ENCODE data around the gene NT5C2.
"Not testable (repeated sequence)": the region's sequence is repeated elsewhere in the genome, so short reads cannot be mapped to it uniquely, and the experiment has no call there.

The NT5C2 gene

DNA sequence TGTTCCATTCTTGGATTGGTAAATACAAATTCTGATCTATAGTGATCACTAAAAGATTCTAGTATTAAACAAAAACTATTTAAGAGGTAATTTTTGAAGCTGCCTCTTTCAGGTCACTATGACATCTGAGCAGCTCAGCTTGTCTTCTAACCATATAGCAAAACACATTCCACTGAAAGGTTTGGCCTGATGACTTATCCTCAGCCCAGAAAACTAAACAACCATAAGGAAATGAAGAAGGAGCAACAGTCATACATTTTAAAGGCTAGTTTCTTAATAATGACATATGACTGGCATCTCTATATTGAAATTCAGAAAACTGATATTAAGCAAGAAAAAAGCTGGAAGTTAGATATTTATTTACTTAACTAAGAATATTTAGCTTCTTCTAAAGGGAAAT, 24.6 kb downstream of the NT5C2 start:
- no peak overlapping the region for H3K4me3 ChIP-seq (ENCODE audit: low read depth, low read length)
- TF ChIP-seq, protein P1, sequence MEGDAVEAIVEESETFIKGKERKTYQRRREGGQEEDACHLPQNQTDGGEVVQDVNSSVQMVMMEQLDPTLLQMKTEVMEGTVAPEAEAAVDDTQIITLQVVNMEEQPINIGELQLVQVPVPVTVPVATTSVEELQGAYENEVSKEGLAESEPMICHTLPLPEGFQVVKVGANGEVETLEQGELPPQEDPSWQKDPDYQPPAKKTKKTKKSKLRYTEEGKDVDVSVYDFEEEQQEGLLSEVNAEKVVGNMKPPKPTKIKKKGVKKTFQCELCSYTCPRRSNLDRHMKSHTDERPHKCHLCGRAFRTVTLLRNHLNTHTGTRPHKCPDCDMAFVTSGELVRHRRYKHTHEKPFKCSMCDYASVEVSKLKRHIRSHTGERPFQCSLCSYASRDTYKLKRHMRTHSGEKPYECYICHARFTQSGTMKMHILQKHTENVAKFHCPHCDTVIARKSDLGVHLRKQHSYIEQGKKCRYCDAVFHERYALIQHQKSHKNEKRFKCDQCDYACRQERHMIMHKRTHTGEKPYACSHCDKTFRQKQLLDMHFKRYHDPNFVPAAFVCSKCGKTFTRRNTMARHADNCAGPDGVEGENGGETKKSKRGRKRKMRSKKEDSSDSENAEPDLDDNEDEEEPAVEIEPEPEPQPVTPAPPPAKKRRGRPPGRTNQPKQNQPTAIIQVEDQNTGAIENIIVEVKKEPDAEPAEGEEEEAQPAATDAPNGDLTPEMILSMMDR (IDR thresholded peaks at IDR 0.05; ENCODE audit: low read depth, low read length): no peak

DNA sequence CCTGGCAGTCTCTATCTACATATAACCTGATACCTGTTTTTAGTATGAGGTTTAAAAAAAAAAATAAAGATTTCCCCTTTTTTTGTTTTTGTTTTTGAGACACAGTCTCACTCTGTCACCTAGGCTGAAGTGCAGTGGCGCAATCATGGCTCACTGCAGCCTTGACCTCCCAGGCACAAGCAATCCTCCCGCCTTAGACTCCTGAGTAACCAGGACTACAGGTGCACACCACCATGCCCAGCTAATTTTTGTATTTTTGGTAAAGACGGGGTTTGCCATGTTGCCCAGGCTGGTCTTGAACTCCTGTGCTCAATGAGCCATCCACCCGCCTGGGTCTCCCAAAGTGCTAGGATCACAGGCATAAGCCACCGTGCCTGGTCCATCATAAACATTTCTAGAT, 25.5 kb downstream of the NT5C2 start:
- not testable (repeated sequence) for H3K4me3 ChIP-seq (ENCODE audit: low read depth, low read length)

GRCh38 chr10:103166523-103166922, 26.5 kb downstream of the NT5C2 start:
- TF ChIP-seq, protein P1 (IDR thresholded peaks at IDR 0.05; ENCODE audit: low read depth, low read length): no peak
- H3K4me3 ChIP-seq (ENCODE audit: low read depth, low read length): no peak overlapping the region

DNA sequence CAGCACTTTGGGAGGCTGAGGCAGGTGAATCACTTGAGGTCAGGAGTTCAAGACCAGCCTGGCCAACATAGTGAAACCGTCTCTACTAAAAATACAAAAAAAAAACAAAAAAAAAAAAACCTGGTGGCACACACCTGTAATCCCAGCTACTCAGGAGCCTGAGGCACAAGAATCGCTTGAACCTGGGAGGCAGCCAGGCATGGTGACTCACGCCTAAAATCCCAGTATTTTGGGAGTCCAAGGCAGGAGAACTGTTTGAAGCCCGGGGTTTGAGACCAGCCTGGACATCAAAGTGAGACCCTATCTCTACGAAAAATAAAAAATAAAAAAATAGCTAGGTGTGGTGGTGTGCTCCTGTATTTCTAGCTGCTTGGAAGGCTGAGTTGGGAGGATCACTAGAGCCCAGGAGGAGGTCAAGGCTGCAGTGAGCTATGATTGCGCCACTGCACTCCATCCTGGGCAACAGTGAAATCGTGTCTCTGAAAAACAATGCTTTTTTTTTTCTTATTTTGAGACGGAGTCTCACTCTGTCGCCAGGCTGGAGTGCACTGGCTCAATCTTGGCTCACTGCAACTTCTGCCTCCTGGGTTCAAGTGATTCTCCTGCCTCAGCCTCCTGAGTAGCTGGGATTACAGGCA, 29.2 kb downstream of the NT5C2 start:
- H3K4me3 ChIP-seq (ENCODE audit: low read depth, low read length): not testable (repeated sequence)

- TF ChIP-seq, protein P1 (IDR thresholded peaks at IDR 0.05; ENCODE audit: low read depth, low read length): no peak
Observed at GRCh38 chr10:103157246-103157645, 35.8 kb downstream of the NT5C2 start.

GRCh38 chr10:103155471-103156085, 37.5 kb downstream of the NT5C2 start:
- TF ChIP-seq, protein P1 (IDR thresholded peaks at IDR 0.05; ENCODE audit: low read depth, low read length): no peak
- H3K4me3 ChIP-seq (ENCODE audit: low read depth, low read length): no peak overlapping the region

More at GRCh38 chr10:103157246-103157645, 35.8 kb downstream of the NT5C2 start:
- no peak overlapping the region for H3K4me3 ChIP-seq (ENCODE audit: low read depth, low read length)

DNA sequence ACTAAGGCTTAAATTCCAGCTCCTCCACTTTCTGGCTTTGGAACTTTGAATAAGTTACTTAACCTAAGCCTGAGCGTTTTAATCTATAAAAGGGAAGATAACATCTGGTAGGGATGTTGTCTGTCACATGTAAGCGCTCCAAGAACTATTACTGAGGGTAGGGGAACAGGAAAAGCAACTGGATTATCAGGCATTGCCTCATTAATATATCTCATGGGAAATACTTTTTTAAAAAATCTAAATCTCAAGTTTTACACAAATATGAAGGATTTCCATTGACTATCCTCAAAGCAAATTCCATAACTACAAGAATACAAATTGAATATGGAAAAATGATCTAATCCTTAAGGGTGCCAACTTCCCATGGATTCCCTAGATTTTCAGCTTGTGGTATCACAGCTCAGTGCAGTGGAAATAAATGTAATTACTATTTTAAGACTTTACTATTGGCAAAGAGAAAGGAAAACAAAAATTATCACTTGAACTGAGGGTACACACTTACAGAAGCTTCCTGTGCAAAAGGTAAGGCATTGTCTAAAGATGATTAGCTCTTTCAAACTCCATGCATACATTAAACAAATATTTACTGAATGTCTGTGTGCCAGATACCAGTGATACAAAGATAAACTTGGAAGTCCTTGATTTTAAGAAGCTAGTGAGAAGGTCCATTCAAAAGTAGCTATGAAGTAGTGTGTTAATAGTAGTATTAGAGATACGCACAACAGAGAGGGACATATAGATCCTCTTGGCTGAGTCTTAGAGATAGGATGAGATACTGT, 38.4 kb downstream of the NT5C2 start:
- no peak overlapping the region for H3K4me3 ChIP-seq (ENCODE audit: low read depth, low read length)
- TF ChIP-seq, protein P1 (IDR thresholded peaks at IDR 0.05; ENCODE audit: low read depth, low read length): no peak

Data from WI38 (cell line).